SK-N-SH (cell line): ENCODE results near the gene E2F1. TPM values are rescaled to one million over a fixed set of nuclear protein-coding genes. Genes with fewer than 3 reads are reported as not detected.

ENCODE experiments used
- CTCF ChIA-PET: fragments of 300-600, 350-600 bp; formaldehyde crosslinking; extraction: SDS; loops from one replicate; lab custom pipeline; 2021; lab: Yijun Ruan, JAX
- POLR2A ChIA-PET: fragments of 350-600 bp; sonication (Branson Sonifier 250); formaldehyde crosslinking; extraction: SDS; loops from one replicate; lab custom pipeline; 2020; ENCODE audit warnings: antibody characterized with exemption, inconsistent platforms; lab: Yijun Ruan, JAX
- DNase-seq: peaks from one replicate; pipeline ENCODE4 v3.0.0; 2012
- H2AFZ ChIP-seq: fragments of 200-600 bp; sonication (generic); 2 replicates; pipeline ENCODE4 v1.8.1; 2016; ENCODE audit warnings: antibody characterized with exemption, mild to moderate bottlenecking, low read depth
- H3F3A ChIP-seq: fragments of 200-600 bp; sonication (generic); replicated peaks from 2 replicates; pipeline ENCODE3; 2016; ENCODE audit warnings: antibody characterized with exemption, mild to moderate bottlenecking; ENCODE audit not compliant: insufficient read depth
- H3K27ac ChIP-seq, 2 experiments: fragments of 200-500 bp in 1 of 2; fragments of 200-600 bp in 1 of 2; sonication (Bioruptor generic) in 1 of 2; sonication (generic), shearing (Covaris generic) in 1 of 2; 2 replicates each; pipeline versions ENCODE4 v1.5.1 to v1.6.1; 2014 to 2016; ENCODE audit warnings: low read depth in 2 of 2, inconsistent platforms in 1 of 2, low read length in 1 of 2, mild to moderate bottlenecking in 1 of 2, mixed read lengths in 1 of 2
- H3K27me3 ChIP-seq: fragments of 200-600 bp; sonication (generic), shearing (Covaris generic); 2 replicates; pipeline ENCODE4 v1.6.1; 2016; ENCODE audit warnings: mixed run types; ENCODE audit not compliant: insufficient read depth
- H3K36me3 ChIP-seq, 2 experiments: fragments of 200-500 bp in 1 of 2; fragments of 200-600 bp in 1 of 2; sonication (Bioruptor generic) in 1 of 2; sonication (generic) in 1 of 2; replicated peaks in 1 of 2; 2 replicates each; pipeline versions ENCODE3 to v1.5.1; 2014 to 2016; ENCODE audit warnings: low read length in 1 of 2, mild to moderate bottlenecking in 1 of 2; ENCODE audit not compliant: insufficient read depth in 2 of 2, control insufficient read depth in 1 of 2
- H3K4me1 ChIP-seq, 2 experiments: fragments of 200-500 bp in 1 of 2; fragments of 200-600 bp in 1 of 2; sonication (Bioruptor generic) in 1 of 2; sonication (generic), shearing (Covaris generic) in 1 of 2; 2 replicates each; pipeline versions ENCODE4 v1.5.1 to v1.6.1; 2014 to 2016; ENCODE audit warnings: low read depth in 1 of 2, low read length in 1 of 2, mixed run types in 1 of 2; ENCODE audit not compliant: insufficient read depth in 2 of 2, control insufficient read depth in 1 of 2
- H3K4me2 ChIP-seq: fragments of 200-600 bp; sonication (generic), shearing (Covaris generic); 2 replicates; pipeline ENCODE4 v1.6.1; 2017; ENCODE audit warnings: mixed run types
- H3K4me3 ChIP-seq, 2 experiments: fragments of 200-500 bp in 1 of 2; fragments of 200-600 bp in 1 of 2; sonication (Bioruptor generic) in 1 of 2; sonication (generic), shearing (Covaris generic) in 1 of 2; 2 replicates each; pipeline versions ENCODE4 v1.5.1 to v1.8.1; 2014 to 2016; ENCODE audit warnings: low read depth in 2 of 2, inconsistent platforms in 1 of 2, low read length in 1 of 2, mild to moderate bottlenecking in 1 of 2, mixed read lengths in 1 of 2, moderate library complexity in 1 of 2
- H3K79me2 ChIP-seq: fragments of 200-600 bp; sonication (generic); 2 replicates; pipeline ENCODE4 v1.8.1; 2017; ENCODE audit warnings: mild to moderate bottlenecking; ENCODE audit not compliant: insufficient read depth
- H3K9ac ChIP-seq: fragments of 200-600 bp; sonication (generic); 2 replicates; pipeline ENCODE4 v1.6.1; 2017; ENCODE audit warnings: mixed run types
- H3K9me2 ChIP-seq: fragments of 200-600 bp; sonication (generic); 2 replicates; pipeline ENCODE4 v1.6.1; 2017; ENCODE audit warnings: mixed run types
- H3K9me3 ChIP-seq: fragments of 200-600 bp; sonication (generic); 2 replicates; pipeline ENCODE4 v1.6.1; 2017; ENCODE audit warnings: mixed run types, mild to moderate bottlenecking, moderate library complexity
- H4K20me1 ChIP-seq: fragments of 200-600 bp; sonication (generic); 2 replicates; pipeline ENCODE4 v1.6.1; 2017; ENCODE audit warnings: mild to moderate bottlenecking, mixed run types; ENCODE audit not compliant: insufficient read depth
- ELF1 ChIP-seq: IDR thresholded peaks from 2 replicates; pipeline ENCODE4 v1.4.0; 2012
- EZH2phosphoT487 ChIP-seq: fragments of 200-600 bp; sonication (generic); IDR thresholded peaks from 2 replicates; pipeline ENCODE4 v1.6.1; 2017; ENCODE audit warnings: low read depth, mixed run types, mild to moderate bottlenecking, antibody characterized with exemption, moderate library complexity, borderline replicate concordance
- FOXJ3 ChIP-seq: sonication (generic); formaldehyde crosslinking; IDR thresholded peaks from 2 replicates; pipeline ENCODE4 v1.5.1; 2020; ENCODE audit warnings: mild to moderate bottlenecking, missing genetic modification reagents
- FOXM1 ChIP-seq: IDR thresholded peaks from 2 replicates; pipeline ENCODE4 v1.4.0; 2012; ENCODE audit warnings: low read depth, mild to moderate bottlenecking
- JUND ChIP-seq: IDR thresholded peaks from 2 replicates; pipeline ENCODE4 v1.4.0; 2012
- MXI1 ChIP-seq: IDR thresholded peaks from 2 replicates; pipeline ENCODE4 v1.6.1; 2012; ENCODE audit warnings: mild to moderate bottlenecking, low read depth, low read length, improper control_type of control experiment
- POLR2AphosphoS5 ChIP-seq: IDR thresholded peaks from 2 replicates; pipeline ENCODE4 v1.6.1; 2012; ENCODE audit warnings: low read depth, low read length
- RAD21 ChIP-seq: IDR thresholded peaks from 2 replicates; pipeline ENCODE4 v1.6.1; 2012; ENCODE audit warnings: mild to moderate bottlenecking, low read length
- WGBS: methylation state at CpG from one replicate; pipeline ENCODE4 v1.1.6; 2017; ENCODE audit warnings: low lambda C conversion rate; 5-methylcytosine and 5-hydroxymethylcytosine counted together
- polyA plus RNA-seq, 3 experiments: library from polyadenylated mRNA; depleted of rRNA; stranded (reverse); fragments of >200 nt; gene quantifications; 2 replicates each; pipeline ENCODE4 v1.2.3, GENCODE V29; 2012
- TF ChIP-seq, protein P1 (sequence below): IDR thresholded peaks from 2 replicates; pipeline ENCODE4 v1.6.1; 2012; ENCODE audit warnings: mild to moderate bottlenecking, low read depth, low read length, moderate library complexity
- TF ChIP-seq, protein P2 (sequence below): IDR thresholded peaks from 2 replicates; pipeline ENCODE4 v1.4.0; 2012; ENCODE audit warnings: low read depth
- TF ChIP-seq, protein P3 (sequence below): fragments of 150-350 bp; IDR thresholded peaks from 2 replicates; pipeline ENCODE4 v1.6.1; 2017; ENCODE audit warnings: antibody characterized with exemption, low read length, low read depth, borderline replicate concordance

E2F1 gene
- polyA plus RNA-seq, 1 of the 3 experiments (the other 2 are of a cell fraction): 15.0 TPM

DNA sequence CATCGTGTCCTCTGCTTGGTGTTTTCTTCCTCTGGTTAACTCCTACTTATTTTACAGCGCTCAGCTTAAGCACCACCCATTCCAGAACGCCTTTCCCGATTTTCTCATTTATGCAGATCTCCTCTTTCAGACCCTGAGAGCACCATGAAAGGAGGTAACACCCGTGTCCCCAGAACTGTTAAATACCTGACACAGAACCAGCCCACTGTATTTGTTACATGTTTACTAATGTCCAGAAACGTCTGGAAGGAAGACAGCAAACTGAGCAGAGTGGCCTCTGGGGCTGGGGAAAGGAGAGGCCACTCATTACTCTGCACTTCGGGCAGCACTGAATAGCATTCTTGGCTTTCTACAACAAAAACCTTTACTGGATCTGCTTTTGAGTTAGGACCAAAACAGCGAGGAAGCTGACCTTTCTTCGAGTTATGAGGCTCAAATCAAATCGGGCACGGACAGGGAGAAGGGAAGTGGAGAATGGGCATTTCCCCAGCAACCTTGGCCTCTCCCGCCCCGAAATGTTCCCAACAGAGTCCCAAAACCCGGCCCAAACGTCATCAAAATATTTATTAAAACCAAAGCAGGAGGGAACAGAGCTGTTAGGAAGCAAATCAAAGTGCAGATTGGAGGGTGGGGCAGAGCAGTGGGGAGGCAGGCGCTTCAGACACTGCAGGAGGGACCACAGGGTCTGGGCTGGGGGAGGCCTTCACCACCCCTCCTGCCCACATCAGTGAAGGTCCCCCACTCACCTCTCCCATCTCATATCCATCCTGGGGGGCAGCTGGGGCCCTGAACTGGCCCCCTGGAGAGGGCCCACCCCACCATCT lies 10.8 kb downstream of the E2F1 start:
- Histone ChIP-seq H3K4me3 (peak overlapping the region in 1 of 2 experiments; percentile 61; a peak in 2 of 4 replicates), H3F3A (peaks cover 8% of the 10 kb centered on the region), H3K4me1 (peaks cover 8 to 28% of the 10 kb centered on the region in 2 experiments; a peak in 2 of 4 replicates), H3K9ac (no peak overlapping the region), H2AFZ (peak overlapping the region; percentile 74), H3K27me3 (no peaks in the 10 kb centered on the region), H3K79me2 (peaks cover 10% of the 10 kb centered on the region; the same call in 1 of the 2 replicates), H3K27ac (peak overlapping the region in 1 of 2 experiments; percentile 87; a peak in 2 of 4 replicates), H3K4me2 (peak overlapping the region; percentile 65; the same call in 1 of the 2 replicates), H3K36me3 (peaks cover 0 to 8% of the 10 kb centered on the region in 2 experiments), H4K20me1 (peaks cover 4% of the 10 kb centered on the region; the same call in 1 of the 2 replicates), H3K9me2 (no peaks in the 10 kb centered on the region), H3K9me3 (no peaks in the 10 kb centered on the region)
- CTCF ChIA-PET: interaction anchor here (0.6 to 2.1 kb wide), 5 partner anchors 8 to 57 kb away, joined by 3 to 5 read pairs (median 3); partner anchors contain the start of genes ACTL10 and ZNF341
- 91% methylated on average over 16 of the region's 16 CpGs for WGBS
- POLR2A ChIA-PET: interaction anchor here (0.5 to 1.7 kb wide), 2 partner anchors 10 to 883 kb away, joined by 3 to 7 read pairs; no protein-coding TSS in a partner anchor
- TF ChIP-seq MXI1: no peak
- TF ChIP-seq, protein P1, sequence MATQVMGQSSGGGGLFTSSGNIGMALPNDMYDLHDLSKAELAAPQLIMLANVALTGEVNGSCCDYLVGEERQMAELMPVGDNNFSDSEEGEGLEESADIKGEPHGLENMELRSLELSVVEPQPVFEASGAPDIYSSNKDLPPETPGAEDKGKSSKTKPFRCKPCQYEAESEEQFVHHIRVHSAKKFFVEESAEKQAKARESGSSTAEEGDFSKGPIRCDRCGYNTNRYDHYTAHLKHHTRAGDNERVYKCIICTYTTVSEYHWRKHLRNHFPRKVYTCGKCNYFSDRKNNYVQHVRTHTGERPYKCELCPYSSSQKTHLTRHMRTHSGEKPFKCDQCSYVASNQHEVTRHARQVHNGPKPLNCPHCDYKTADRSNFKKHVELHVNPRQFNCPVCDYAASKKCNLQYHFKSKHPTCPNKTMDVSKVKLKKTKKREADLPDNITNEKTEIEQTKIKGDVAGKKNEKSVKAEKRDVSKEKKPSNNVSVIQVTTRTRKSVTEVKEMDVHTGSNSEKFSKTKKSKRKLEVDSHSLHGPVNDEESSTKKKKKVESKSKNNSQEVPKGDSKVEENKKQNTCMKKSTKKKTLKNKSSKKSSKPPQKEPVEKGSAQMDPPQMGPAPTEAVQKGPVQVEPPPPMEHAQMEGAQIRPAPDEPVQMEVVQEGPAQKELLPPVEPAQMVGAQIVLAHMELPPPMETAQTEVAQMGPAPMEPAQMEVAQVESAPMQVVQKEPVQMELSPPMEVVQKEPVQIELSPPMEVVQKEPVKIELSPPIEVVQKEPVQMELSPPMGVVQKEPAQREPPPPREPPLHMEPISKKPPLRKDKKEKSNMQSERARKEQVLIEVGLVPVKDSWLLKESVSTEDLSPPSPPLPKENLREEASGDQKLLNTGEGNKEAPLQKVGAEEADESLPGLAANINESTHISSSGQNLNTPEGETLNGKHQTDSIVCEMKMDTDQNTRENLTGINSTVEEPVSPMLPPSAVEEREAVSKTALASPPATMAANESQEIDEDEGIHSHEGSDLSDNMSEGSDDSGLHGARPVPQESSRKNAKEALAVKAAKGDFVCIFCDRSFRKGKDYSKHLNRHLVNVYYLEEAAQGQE: no peak
- DNase-seq: no peak

DNA sequence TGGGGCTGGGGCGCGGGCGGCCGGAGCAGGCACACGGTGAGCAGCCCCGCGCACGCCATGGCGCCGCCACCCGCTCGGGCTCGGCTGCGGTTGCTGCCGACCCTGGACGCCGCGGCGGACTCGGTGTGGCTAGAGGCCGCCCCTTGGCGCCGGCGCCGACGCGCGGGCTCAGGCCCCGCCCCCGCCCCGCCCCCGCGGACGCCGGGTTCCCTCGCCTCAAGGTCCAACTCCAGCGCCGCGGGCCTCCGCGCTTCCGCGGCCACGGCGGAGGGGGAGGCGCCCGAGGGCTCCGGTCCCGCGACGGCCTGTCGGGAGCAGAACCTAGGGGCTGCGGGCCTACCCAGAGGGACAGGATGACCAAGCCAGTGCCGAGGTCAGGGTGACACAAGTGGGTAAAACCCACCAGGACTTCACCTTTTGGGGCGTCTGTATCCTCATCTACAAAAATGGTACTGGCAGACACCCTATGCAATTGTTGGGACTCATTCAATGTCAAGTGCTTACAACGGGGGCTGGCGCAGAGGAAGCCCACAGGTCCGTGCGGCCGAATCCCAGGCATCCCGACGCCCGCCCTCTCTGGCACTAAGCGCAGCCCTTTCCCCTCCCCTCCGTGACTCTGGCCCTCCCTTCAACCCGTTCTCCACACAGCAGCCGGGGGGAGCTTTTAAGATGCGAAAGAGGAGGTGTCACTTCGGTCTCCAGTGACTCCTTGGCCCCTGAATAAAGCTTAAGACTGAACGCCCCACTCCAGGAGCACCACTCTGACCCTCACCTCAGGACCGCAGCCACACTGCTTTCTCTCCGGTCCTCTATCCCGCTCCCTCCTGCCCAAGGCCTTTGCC lies 11.7 kb downstream of the E2F1 start, which contains the start of gene NECAB3:
TSS of gene NECAB3 (minus strand) at position 135 of the 842 bp plus-strand sequence. CDS start at position 59, 76 bp downstream.
- H4K20me1 ChIP-seq: 0 out of 2 replicates have a peak, but pooled peaks cover 4% of the 10 kb centered on the region
- H3K4me2 ChIP-seq: peak within 1 kb of the TSS; percentile 99
- peak within 1 kb of the TSS; percentile 37 to 87; a peak in 3 of 4 replicates for H3K27ac ChIP-seq
- no peaks in the 10 kb centered on the region for H3K9me2 ChIP-seq
- H3K36me3 ChIP-seq: peaks cover 0 to 11% of the 10 kb centered on the region in 2 experiments
- no peak for TF ChIP-seq EZH2phosphoT487
- TF ChIP-seq ELF1: no peak
- peak; percentile 65; the same call in 1 of the 2 replicates for TF ChIP-seq MXI1
- TF ChIP-seq JUND: no peak
- TF ChIP-seq, protein P2, sequence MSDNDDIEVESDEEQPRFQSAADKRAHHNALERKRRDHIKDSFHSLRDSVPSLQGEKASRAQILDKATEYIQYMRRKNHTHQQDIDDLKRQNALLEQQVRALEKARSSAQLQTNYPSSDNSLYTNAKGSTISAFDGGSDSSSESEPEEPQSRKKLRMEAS: peak; percentile 39; the same call in 1 of the 2 replicates
- TF ChIP-seq, protein P3, sequence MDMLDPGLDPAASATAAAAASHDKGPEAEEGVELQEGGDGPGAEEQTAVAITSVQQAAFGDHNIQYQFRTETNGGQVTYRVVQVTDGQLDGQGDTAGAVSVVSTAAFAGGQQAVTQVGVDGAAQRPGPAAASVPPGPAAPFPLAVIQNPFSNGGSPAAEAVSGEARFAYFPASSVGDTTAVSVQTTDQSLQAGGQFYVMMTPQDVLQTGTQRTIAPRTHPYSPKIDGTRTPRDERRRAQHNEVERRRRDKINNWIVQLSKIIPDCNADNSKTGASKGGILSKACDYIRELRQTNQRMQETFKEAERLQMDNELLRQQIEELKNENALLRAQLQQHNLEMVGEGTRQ: no peak
- TF ChIP-seq POLR2AphosphoS5: 0 out of 2 replicates have a peak, but pooled peaks have one; percentile 42
- no peak for TF ChIP-seq FOXM1
- TF ChIP-seq RAD21: no peak
- TF ChIP-seq FOXJ3 (CRISPR knock-in tag): no peak
- H3K79me2 ChIP-seq: peaks cover 10% of the 10 kb centered on the region; the same call in 1 of the 2 replicates
- H3K4me1 ChIP-seq: peaks cover 8 to 28% of the 10 kb centered on the region in 2 experiments; a peak in 2 of 4 replicates
- H3F3A ChIP-seq: peaks cover 8% of the 10 kb centered on the region
- CTCF ChIA-PET: interaction anchor here (0.6 to 0.9 kb wide), 3 partner anchors 11 to 58 kb away, joined by 3 read pairs; no protein-coding TSS in a partner anchor
- peak within 1 kb of the TSS; percentile 74 for H2AFZ ChIP-seq
- 26% methylated on average over 24 of the region's 73 CpGs for WGBS
- H3K9ac ChIP-seq: peak within 1 kb of the TSS; percentile 68
- peak within 1 kb of the TSS; percentile 61 to 79 for H3K4me3 ChIP-seq
- DNase-seq: peak; percentile 96
- POLR2A ChIA-PET: interaction anchor here (0.5 to 1.7 kb wide), 2 partner anchors 11 to 883 kb away, joined by 3 to 7 read pairs; no protein-coding TSS in a partner anchor
- H3K27me3 ChIP-seq: no peaks in the 10 kb centered on the region
- H3K9me3 ChIP-seq: no peaks in the 10 kb centered on the region
